ENCODE results near the gene PDLIM5.
"Not testable (repeated sequence)": the region's sequence is repeated elsewhere in the genome, so short reads cannot be mapped to it uniquely, and the experiment has no call there.

PDLIM5 gene

GRCh38 chr4:94468093-94468769 lies 16.5 kb downstream of the PDLIM5 start:
- TF ChIP-seq CTCF (IDR thresholded peaks at IDR 0.05; ENCODE audit: insufficient read depth, low read depth, low read length, missing control alignments): no peak
- DNase-seq (ENCODE audit: low read depth): no peak
- no peak overlapping the region for H3K4me3 ChIP-seq (ENCODE audit: low read depth, low read length)

GRCh38 chr4:94469221-94469784 lies 17.6 kb downstream of the PDLIM5 start:
- no peak overlapping the region for H3K4me3 ChIP-seq (ENCODE audit: low read depth, low read length)
- TF ChIP-seq CTCF (IDR thresholded peaks at IDR 0.05; ENCODE audit: insufficient read depth, low read depth, low read length, missing control alignments): no peak
- no peak for DNase-seq (ENCODE audit: low read depth)

- H3K4me3 ChIP-seq (ENCODE audit: low read depth, low read length): no peak overlapping the region
- no peak for TF ChIP-seq CTCF (IDR thresholded peaks at IDR 0.05; ENCODE audit: insufficient read depth, low read depth, low read length, missing control alignments)
- DNase-seq (ENCODE audit: low read depth): no peak
These were observed 18.4 kb downstream of the PDLIM5 start for GRCh38 chr4:94470132-94470531.

GRCh38 chr4:94470782-94471181 lies 19.0 kb downstream of the PDLIM5 start:
- not testable (repeated sequence) for H3K4me3 ChIP-seq (ENCODE audit: low read depth, low read length); DNase-seq (ENCODE audit: low read depth)

GRCh38 chr4:94472056-94472826 lies 20.5 kb downstream of the PDLIM5 start:
- no peak for DNase-seq (ENCODE audit: low read depth)
- no peak for TF ChIP-seq CTCF (IDR thresholded peaks at IDR 0.05; ENCODE audit: insufficient read depth, low read depth, low read length, missing control alignments)

GRCh38 chr4:94475050-94475449 lies 23.3 kb downstream of the PDLIM5 start:
- DNase-seq (ENCODE audit: low read depth): no peak
- TF ChIP-seq CTCF (IDR thresholded peaks at IDR 0.05; ENCODE audit: insufficient read depth, low read depth, low read length, missing control alignments): no peak
- H3K4me3 ChIP-seq (ENCODE audit: low read depth, low read length): no peak overlapping the region

More at GRCh38 chr4:94472056-94472826, 20.5 kb downstream of the PDLIM5 start:
- no peak overlapping the region for H3K4me3 ChIP-seq (ENCODE audit: low read depth, low read length)

GRCh38 chr4:94475794-94476193 lies 24.1 kb downstream of the PDLIM5 start:
- DNase-seq (ENCODE audit: low read depth): no peak
- no peak overlapping the region for H3K4me3 ChIP-seq (ENCODE audit: low read depth, low read length)
- no peak for TF ChIP-seq CTCF (IDR thresholded peaks at IDR 0.05; ENCODE audit: insufficient read depth, low read depth, low read length, missing control alignments)
